HEK293 (cell line): Measurements from ENCODE around the gene DNM1.

ENCODE experiments used
- CTCF ChIA-PET: fragments of 350-600 bp; formaldehyde crosslinking; extraction: SDS; loops from one replicate; lab custom pipeline; 2021; ENCODE audit warnings: antibody characterized with exemption; lab: Yijun Ruan, JAX
- POLR2A ChIA-PET: fragments of 300-600 bp; formaldehyde crosslinking; extraction: SDS; loops from one replicate; lab custom pipeline; 2020; ENCODE audit warnings: antibody characterized with exemption, inconsistent platforms; lab: Yijun Ruan, JAX
- H3K27ac ChIP-seq: fragments of 200-500 bp; sonication (Bioruptor generic); 2 replicates; pipeline ENCODE4 v1.5.1; 2014; ENCODE audit warnings: low read depth, low read length, control low read depth, inconsistent platforms; ENCODE audit errors: extremely low read depth
- H3K36me3 ChIP-seq, 2 experiments: fragments of 200-500 bp in 1 of 2; sonication (Bioruptor generic) in 1 of 2; 1 replicate in 1 of 2; 2 replicates in 1 of 2; pipeline ENCODE4 v1.5.1; 2014 to 2017; ENCODE audit warnings: inconsistent platforms in 2 of 2, low read length in 2 of 2; ENCODE audit not compliant: control insufficient read depth in 2 of 2, insufficient read depth in 1 of 2
- H3K4me1 ChIP-seq: fragments of 200-500 bp; sonication (Bioruptor generic); 2 replicates; pipeline ENCODE4 v1.5.1; 2014; ENCODE audit warnings: mild to moderate bottlenecking, low read length, inconsistent platforms; ENCODE audit not compliant: control insufficient read depth, insufficient read depth
- H3K4me3 ChIP-seq: 2 replicates; pipeline ENCODE4 v1.5.1; 2011; ENCODE audit warnings: low read depth, mild to moderate bottlenecking, control low read depth, low read length, moderate library complexity
- H3K9me3 ChIP-seq: fragments of 200-500 bp; sonication (Bioruptor generic); 2 replicates; pipeline ENCODE4 v1.5.1; 2014; ENCODE audit warnings: low read depth, low read length, inconsistent platforms; ENCODE audit not compliant: control insufficient read depth, insufficient read depth
- EGR2 ChIP-seq: fragments of 450-650 bp; formaldehyde crosslinking; IDR thresholded peaks from 2 replicates; pipeline ENCODE4 v1.5.1; 2016; ENCODE audit warnings: low read depth, missing biosample characterization, missing genetic modification characterization
- GLIS2 ChIP-seq: fragments of 450-650 bp; formaldehyde crosslinking; IDR thresholded peaks from 2 replicates; pipeline ENCODE4 v1.5.1; 2016; ENCODE audit warnings: missing biosample characterization, missing genetic modification characterization
- OSR2 ChIP-seq: fragments of 450-650 bp; formaldehyde crosslinking; IDR thresholded peaks from 2 replicates; pipeline ENCODE4 v1.5.1; 2016; ENCODE audit warnings: missing biosample characterization, missing genetic modification characterization
- SCRT2 ChIP-seq: fragments of 450-650 bp; formaldehyde crosslinking; IDR thresholded peaks from 2 replicates; pipeline ENCODE4 v1.5.1; 2016; ENCODE audit warnings: missing biosample characterization, missing genetic modification characterization
- WT1 ChIP-seq: fragments of 450-650 bp; formaldehyde crosslinking; IDR thresholded peaks from 2 replicates; pipeline ENCODE4 v1.5.1; 2016; ENCODE audit warnings: missing biosample characterization, missing genetic modification characterization
- ZFHX2 ChIP-seq: fragments of 450-650 bp; formaldehyde crosslinking; conservative IDR thresholded peaks from 2 replicates; pipeline ENCODE4 v1.5.1; 2016; ENCODE audit warnings: missing biosample characterization, missing genetic modification characterization
- ZNF146 ChIP-seq: fragments of 450-650 bp; formaldehyde crosslinking; IDR thresholded peaks from 2 replicates; pipeline ENCODE4 v1.5.1; 2016; ENCODE audit warnings: missing biosample characterization, missing genetic modification characterization
- ZNF169 ChIP-seq: fragments of 450-650 bp; formaldehyde crosslinking; IDR thresholded peaks from 2 replicates; pipeline ENCODE4 v1.5.1; 2016; ENCODE audit warnings: missing biosample characterization, missing genetic modification characterization
- ZNF600 ChIP-seq: fragments of 450-650 bp; formaldehyde crosslinking; IDR thresholded peaks from 2 replicates; pipeline ENCODE4 v1.5.1; 2016; ENCODE audit warnings: missing biosample characterization, missing genetic modification characterization
- ZNF624 ChIP-seq: fragments of 450-650 bp; formaldehyde crosslinking; IDR thresholded peaks from 2 replicates; pipeline ENCODE4 v1.5.1; 2017; ENCODE audit warnings: missing biosample characterization, missing genetic modification characterization
- ZNF664 ChIP-seq: fragments of 450-650 bp; formaldehyde crosslinking; IDR thresholded peaks from 2 replicates; pipeline ENCODE4 v1.5.1; 2016; ENCODE audit warnings: missing biosample characterization, missing genetic modification characterization
- TF ChIP-seq, protein P1 (sequence below): IDR thresholded peaks from 2 replicates; pipeline ENCODE4 v1.6.1; 2011; ENCODE audit warnings: mild to moderate bottlenecking, low read depth, low read length, borderline replicate concordance
- TF ChIP-seq, protein P2 (sequence below): fragments of 450-650 bp; formaldehyde crosslinking; IDR thresholded peaks from 2 replicates; pipeline ENCODE4 v1.5.1; 2016; ENCODE audit warnings: missing biosample characterization, missing genetic modification characterization, borderline replicate concordance
- TF ChIP-seq, protein P3 (sequence below): fragments of 450-650 bp; formaldehyde crosslinking; IDR thresholded peaks from 2 replicates; pipeline ENCODE4 v1.5.1; 2017; ENCODE audit warnings: missing biosample characterization, missing genetic modification characterization
- TF ChIP-seq, protein P4 (sequence below): fragments of 450-650 bp; formaldehyde crosslinking; IDR thresholded peaks from 2 replicates; pipeline ENCODE4 v1.5.1; 2016; ENCODE audit warnings: missing biosample characterization, missing genetic modification characterization

Gene DNM1

DNA sequence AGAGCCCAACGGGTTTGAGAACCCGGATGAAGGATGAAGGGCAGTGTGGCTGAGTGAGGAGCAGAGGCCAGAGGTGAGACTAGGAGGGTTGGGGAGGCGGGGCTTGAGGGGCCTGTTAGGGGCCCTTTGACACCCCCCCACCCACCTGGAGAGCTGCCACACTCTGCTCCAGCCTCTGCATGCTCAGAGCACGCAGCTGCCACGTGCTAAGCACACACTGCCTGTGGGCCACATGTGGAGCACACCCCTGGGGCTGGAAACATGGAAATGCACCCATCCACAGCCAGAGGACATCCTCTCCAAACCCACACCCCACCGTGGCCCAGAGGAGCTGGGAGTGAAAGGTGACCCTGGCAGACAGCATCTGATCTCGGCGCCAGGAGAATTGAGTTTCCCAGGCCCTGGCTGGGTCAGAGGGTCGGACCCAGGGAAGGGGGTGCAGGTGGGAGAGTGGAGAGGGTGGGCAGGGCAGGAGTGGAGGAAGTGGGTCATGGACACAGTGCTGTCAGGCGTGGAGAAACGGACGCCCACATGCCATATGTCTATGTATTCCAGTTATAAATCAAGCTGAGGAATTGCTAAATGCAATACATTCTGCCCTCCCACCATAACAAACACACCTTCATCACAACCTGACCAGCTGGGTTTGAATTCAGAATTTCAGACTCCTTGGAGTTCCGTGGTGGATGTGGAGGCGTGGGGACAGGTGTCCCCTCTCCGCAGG, 5.9 kb downstream of the DNM1 start:
- H3K9me3 ChIP-seq: no peaks in the 10 kb centered on the region
- no peaks in the 10 kb centered on the region for H3K4me1 ChIP-seq
- ChIA-PET POLR2A (no interaction called here), CTCF (interaction anchor here (2.2 kb wide), 1 partner anchor 46 kb away, joined by 9 read pairs; no protein-coding TSS in a partner anchor)
- H3K36me3 ChIP-seq: no peaks in the 10 kb centered on the region
- no peak overlapping the region for H3K27ac ChIP-seq
- TF ChIP-seq OSR2 (tag by site-specific recombination): no peak
- peak; percentile 29; the same call in 1 of the 2 replicates for TF ChIP-seq GLIS2 (tag by site-specific recombination)
- peak; percentile 66 for TF ChIP-seq EGR2 (tag by site-specific recombination)
- TF ChIP-seq ZFHX2: peak; percentile 58
- TF ChIP-seq SCRT2 (tag by site-specific recombination): no peak
- TF ChIP-seq ZNF624: no peak
- TF ChIP-seq, protein P1, sequence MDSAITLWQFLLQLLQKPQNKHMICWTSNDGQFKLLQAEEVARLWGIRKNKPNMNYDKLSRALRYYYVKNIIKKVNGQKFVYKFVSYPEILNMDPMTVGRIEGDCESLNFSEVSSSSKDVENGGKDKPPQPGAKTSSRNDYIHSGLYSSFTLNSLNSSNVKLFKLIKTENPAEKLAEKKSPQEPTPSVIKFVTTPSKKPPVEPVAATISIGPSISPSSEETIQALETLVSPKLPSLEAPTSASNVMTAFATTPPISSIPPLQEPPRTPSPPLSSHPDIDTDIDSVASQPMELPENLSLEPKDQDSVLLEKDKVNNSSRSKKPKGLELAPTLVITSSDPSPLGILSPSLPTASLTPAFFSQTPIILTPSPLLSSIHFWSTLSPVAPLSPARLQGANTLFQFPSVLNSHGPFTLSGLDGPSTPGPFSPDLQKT: no peak
- TF ChIP-seq, protein P2, sequence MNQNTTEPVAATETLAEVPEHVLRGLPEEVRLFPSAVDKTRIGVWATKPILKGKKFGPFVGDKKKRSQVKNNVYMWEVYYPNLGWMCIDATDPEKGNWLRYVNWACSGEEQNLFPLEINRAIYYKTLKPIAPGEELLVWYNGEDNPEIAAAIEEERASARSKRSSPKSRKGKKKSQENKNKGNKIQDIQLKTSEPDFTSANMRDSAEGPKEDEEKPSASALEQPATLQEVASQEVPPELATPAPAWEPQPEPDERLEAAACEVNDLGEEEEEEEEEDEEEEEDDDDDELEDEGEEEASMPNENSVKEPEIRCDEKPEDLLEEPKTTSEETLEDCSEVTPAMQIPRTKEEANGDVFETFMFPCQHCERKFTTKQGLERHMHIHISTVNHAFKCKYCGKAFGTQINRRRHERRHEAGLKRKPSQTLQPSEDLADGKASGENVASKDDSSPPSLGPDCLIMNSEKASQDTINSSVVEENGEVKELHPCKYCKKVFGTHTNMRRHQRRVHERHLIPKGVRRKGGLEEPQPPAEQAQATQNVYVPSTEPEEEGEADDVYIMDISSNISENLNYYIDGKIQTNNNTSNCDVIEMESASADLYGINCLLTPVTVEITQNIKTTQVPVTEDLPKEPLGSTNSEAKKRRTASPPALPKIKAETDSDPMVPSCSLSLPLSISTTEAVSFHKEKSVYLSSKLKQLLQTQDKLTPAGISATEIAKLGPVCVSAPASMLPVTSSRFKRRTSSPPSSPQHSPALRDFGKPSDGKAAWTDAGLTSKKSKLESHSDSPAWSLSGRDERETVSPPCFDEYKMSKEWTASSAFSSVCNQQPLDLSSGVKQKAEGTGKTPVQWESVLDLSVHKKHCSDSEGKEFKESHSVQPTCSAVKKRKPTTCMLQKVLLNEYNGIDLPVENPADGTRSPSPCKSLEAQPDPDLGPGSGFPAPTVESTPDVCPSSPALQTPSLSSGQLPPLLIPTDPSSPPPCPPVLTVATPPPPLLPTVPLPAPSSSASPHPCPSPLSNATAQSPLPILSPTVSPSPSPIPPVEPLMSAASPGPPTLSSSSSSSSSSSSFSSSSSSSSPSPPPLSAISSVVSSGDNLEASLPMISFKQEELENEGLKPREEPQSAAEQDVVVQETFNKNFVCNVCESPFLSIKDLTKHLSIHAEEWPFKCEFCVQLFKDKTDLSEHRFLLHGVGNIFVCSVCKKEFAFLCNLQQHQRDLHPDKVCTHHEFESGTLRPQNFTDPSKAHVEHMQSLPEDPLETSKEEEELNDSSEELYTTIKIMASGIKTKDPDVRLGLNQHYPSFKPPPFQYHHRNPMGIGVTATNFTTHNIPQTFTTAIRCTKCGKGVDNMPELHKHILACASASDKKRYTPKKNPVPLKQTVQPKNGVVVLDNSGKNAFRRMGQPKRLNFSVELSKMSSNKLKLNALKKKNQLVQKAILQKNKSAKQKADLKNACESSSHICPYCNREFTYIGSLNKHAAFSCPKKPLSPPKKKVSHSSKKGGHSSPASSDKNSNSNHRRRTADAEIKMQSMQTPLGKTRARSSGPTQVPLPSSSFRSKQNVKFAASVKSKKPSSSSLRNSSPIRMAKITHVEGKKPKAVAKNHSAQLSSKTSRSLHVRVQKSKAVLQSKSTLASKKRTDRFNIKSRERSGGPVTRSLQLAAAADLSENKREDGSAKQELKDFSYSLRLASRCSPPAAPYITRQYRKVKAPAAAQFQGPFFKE (tag by site-specific recombination): no peak
- no peak overlapping the region for H3K4me3 ChIP-seq

DNA sequence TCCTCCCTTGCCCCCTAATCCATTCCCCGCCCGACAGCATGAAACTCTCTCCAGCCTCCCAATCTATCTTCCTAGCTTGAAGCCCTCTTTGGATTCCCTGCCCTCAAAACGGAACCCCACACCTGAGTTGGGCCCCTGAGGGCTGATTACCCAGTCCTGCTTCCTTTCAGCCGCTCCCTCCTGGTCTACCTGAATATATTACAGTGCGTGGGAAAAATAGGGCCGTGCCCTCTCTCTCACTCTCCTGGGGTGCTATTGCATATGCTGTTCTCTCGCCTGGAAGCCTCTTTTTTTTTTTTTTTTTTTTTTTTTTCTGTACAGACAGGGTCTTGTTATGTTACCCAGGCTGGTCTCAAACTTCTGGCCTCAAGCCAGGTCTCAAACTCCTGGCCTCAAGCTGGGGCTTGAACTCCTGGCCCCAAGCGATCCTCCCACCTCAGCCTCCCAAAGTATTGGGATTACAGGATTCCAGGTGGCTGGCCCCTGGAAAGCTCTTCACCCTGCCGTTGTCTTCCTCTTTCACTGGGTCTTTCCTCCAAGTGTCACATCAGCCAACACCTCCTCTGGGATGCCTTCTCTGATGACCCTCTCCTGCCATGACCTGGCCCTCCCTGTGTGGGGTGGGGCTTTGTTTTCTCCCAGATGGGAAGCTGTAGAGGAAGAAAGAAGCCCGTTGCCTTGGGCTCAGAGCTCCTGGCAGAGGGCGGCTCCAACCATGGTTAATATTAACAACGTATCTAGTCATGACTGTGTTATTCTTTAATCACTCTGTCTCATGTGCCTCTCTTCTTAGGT, 8.2 kb downstream of the DNM1 start:
- no peaks in the 10 kb centered on the region for H3K9me3 ChIP-seq
- ChIA-PET POLR2A (interaction anchor here (0.7 to 1.5 kb wide), 6 partner anchors 13 to 65 kb away, joined by 3 to 8 read pairs (median 4); partner anchors contain the start of genes BBLN, GOLGA2 and SWI5), CTCF (interaction anchor here (0.6 to 1.3 kb wide), 3 partner anchors 8 to 1733 kb away, joined by 3 to 6 read pairs (median 4); partner anchors contain the start of gene DNM1)
- no peak overlapping the region for H3K4me3 ChIP-seq
- no peaks in the 10 kb centered on the region for H3K36me3 ChIP-seq
- TF ChIP-seq WT1 (no peak), ZNF600 (tag by site-specific recombination) (no peak), ZNF169 (tag by site-specific recombination) (no peak), ZNF664 (tag by site-specific recombination) (no peak), ZNF146 (tag by site-specific recombination) (no peak)
- TF ChIP-seq, protein P3, sequence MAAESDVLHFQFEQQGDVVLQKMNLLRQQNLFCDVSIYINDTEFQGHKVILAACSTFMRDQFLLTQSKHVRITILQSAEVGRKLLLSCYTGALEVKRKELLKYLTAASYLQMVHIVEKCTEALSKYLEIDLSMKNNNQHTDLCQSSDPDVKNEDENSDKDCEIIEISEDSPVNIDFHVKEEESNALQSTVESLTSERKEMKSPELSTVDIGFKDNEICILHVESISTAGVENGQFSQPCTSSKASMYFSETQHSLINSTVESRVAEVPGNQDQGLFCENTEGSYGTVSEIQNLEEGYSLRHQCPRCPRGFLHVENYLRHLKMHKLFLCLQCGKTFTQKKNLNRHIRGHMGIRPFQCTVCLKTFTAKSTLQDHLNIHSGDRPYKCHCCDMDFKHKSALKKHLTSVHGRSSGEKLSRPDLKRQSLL (tag by site-specific recombination): no peak
- TF ChIP-seq, protein P4, sequence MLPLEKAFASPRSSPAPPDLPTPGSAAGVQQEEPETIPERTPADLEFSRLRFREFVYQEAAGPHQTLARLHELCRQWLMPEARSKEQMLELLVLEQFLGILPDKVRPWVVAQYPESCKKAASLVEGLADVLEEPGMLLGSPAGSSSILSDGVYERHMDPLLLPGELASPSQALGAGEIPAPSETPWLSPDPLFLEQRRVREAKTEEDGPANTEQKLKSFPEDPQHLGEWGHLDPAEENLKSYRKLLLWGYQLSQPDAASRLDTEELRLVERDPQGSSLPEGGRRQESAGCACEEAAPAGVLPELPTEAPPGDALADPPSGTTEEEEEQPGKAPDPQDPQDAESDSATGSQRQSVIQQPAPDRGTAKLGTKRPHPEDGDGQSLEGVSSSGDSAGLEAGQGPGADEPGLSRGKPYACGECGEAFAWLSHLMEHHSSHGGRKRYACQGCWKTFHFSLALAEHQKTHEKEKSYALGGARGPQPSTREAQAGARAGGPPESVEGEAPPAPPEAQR: no peak
- H3K4me1 ChIP-seq: no peaks in the 10 kb centered on the region
- no peak overlapping the region for H3K27ac ChIP-seq
